VCaP (cell line): ENCODE results near the gene MARF1.

Experiments used
- H3K27ac ChIP-seq: fragments of 450-650 bp; 2 replicates; pipeline ENCODE4 v1.5.1; 2017
- TF ChIP-seq, protein P1 (sequence below): fragments of 450-650 bp; conservative IDR thresholded peaks from 2 replicates; pipeline ENCODE4 v1.5.1; 2017; ENCODE audit warnings: mild to moderate bottlenecking, moderate library complexity

The MARF1 gene

GRCh38 chr16:15544405-15544804, 98.5 kb downstream of the MARF1 start:
- TF ChIP-seq, protein P1, sequence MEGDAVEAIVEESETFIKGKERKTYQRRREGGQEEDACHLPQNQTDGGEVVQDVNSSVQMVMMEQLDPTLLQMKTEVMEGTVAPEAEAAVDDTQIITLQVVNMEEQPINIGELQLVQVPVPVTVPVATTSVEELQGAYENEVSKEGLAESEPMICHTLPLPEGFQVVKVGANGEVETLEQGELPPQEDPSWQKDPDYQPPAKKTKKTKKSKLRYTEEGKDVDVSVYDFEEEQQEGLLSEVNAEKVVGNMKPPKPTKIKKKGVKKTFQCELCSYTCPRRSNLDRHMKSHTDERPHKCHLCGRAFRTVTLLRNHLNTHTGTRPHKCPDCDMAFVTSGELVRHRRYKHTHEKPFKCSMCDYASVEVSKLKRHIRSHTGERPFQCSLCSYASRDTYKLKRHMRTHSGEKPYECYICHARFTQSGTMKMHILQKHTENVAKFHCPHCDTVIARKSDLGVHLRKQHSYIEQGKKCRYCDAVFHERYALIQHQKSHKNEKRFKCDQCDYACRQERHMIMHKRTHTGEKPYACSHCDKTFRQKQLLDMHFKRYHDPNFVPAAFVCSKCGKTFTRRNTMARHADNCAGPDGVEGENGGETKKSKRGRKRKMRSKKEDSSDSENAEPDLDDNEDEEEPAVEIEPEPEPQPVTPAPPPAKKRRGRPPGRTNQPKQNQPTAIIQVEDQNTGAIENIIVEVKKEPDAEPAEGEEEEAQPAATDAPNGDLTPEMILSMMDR: no peak

More at GRCh38 chr16:15544405-15544804, 98.5 kb downstream of the MARF1 start:
- H3K27ac ChIP-seq: no peak overlapping the region
